WI38 (cell line): ENCODE measurements around the gene LCN15.
"Not testable (repeated sequence)": the region's sequence is repeated elsewhere in the genome, so short reads cannot be mapped to it uniquely, and the experiment has no call there.

ENCODE experiments used
- H3K4me3 ChIP-seq: 2 replicates; pipeline ENCODE4 v1.5.1; 2011; ENCODE audit warnings: low read depth, mild to moderate bottlenecking, control low read depth, low read length
- TF ChIP-seq, protein P1 (sequence below): IDR thresholded peaks from 2 replicates; pipeline ENCODE4 v1.5.1; 2012; ENCODE audit warnings: low read depth, mild to moderate bottlenecking, control low read depth, low read length

LCN15 gene

DNA sequence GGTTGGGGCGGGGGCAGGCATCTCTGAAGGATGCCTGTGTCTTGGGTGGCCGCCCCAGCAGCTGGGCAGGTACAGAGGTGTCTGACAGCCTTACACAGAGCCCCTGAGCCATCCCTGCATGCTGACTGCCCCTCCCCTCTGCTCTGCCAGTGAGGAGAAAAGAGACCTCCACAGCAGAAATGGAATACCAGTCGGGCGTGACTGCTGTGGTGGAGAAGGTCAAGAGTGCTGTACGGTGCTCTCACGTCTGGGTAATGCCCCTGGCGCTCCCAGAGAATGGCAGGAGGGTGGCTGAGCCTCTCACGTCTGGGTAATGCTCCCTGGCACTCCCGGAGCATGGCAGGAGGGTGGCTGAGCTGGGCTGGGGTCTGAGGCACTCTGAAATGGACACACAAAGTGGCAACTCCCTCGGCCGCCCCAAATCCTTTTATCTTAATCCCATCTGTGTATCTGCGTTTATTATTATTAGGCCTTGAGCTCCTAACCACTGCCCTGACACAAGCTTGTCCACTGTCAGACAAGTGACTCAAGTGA lies 41.0 kb upstream of the LCN15 start:
- TF ChIP-seq, protein P1, sequence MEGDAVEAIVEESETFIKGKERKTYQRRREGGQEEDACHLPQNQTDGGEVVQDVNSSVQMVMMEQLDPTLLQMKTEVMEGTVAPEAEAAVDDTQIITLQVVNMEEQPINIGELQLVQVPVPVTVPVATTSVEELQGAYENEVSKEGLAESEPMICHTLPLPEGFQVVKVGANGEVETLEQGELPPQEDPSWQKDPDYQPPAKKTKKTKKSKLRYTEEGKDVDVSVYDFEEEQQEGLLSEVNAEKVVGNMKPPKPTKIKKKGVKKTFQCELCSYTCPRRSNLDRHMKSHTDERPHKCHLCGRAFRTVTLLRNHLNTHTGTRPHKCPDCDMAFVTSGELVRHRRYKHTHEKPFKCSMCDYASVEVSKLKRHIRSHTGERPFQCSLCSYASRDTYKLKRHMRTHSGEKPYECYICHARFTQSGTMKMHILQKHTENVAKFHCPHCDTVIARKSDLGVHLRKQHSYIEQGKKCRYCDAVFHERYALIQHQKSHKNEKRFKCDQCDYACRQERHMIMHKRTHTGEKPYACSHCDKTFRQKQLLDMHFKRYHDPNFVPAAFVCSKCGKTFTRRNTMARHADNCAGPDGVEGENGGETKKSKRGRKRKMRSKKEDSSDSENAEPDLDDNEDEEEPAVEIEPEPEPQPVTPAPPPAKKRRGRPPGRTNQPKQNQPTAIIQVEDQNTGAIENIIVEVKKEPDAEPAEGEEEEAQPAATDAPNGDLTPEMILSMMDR: no peak
- H3K4me3 ChIP-seq: no peak overlapping the region

DNA sequence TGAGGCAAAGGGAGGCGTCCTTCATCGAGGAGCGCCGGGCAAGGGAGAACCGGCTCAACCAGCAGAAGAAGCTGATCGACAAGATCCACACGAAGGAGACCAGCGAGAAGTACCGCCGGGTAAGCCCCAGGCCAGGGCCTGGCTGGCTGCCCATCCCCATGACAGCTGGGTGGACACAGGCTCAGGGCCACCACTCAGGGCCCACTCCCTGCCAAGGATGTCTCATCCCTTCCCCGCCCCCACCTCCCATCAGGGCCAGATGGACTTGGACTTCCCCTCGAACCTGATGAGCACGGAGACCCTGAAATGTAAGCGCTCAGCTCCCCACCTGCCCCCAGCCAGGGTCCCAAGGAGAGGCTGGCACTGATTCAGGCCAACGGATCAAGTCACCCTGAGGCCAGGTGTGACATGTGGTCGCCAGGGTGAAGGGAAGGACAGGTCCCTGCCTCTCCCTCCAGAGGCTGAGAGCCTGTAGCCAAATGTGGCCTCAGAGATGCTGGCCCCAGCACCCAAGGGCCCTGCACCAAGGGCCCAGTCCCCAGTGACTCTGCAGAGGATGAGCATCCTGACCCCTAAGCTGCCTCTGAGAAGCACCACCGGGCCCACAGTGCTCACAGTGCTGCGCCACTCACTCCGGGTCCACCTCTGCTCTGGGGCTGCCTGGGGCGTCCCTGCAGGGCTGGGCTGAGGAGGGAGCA lies 40.3 kb upstream of the LCN15 start:
- TF ChIP-seq, protein P1: no peak
- H3K4me3 ChIP-seq: no peak overlapping the region

DNA sequence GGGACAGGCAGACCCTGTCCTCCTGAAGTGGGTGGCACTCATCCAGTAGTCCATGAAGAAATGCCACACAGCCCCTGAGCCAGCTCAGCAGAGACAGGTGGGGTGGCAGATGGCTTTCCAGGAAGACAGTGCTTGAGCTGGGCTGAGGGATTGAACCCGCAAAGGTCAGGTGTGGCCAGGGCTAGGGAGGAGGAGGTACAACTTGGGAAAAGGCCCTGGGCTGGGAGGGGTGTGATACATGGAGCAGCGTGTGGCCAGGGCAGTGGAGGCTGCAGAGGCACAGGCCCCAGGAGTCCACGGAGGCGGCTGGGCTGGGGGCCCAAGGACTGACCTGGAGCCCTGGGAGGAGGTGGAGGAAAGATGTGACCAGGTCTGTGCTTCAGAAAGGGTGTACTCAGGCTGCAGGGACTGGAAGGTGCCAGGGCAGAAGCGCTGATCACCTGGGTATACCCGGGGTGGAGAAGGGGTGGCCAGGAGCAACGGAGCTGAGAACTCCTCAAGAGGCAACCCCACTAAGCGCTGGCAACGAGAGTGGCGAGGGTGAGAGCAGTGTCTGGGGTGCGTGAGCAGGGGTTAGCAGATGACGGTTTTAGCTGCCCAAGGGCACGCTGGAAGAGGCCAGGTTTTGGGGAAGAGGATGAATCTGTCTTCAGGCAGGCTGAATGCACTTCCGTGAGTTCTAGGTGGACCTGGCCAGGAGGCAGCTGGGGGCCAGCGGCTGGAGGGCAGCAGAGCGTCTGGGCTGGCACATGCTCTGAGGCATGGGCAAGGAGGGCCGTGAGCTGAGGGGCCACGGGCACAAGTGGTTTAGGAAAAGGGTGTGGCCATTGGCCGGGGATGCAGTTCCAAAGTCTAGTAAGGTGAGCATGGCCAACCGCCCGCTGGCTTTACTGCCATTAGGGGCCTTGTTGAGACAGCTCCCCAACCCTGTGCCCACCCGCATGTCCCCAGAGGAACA lies 39.5 kb upstream of the LCN15 start:
- TF ChIP-seq, protein P1: no peak
- no peak overlapping the region for H3K4me3 ChIP-seq

DNA sequence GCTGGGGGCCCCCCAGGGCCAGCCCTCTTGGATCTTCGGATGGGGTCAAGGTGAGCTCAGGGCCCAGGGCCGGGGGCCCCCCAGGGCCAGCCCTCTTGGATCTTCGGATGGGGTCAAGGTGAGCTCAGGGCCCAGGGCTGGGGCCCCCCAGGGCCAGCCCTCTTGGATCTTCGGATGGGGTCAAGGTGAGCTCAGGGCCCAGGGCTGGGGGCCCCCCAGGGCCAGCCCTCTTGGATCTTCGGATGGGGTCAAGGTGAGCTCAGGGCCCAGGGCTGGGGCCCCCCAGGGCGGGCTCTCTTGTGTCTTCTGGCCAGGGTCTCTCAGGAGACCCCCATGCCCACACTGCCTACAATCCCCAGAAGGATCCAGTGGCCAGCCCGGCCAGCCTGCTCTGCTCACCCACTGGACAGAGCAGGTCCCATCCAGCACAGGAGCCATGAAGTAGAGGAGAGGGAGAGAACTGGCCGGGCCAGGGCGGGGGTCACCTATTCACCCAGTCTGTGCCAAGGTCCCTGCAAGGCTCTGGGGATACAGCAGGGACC lies 38.8 kb upstream of the LCN15 start:
- H3K4me3 ChIP-seq: not testable (repeated sequence)

DNA sequence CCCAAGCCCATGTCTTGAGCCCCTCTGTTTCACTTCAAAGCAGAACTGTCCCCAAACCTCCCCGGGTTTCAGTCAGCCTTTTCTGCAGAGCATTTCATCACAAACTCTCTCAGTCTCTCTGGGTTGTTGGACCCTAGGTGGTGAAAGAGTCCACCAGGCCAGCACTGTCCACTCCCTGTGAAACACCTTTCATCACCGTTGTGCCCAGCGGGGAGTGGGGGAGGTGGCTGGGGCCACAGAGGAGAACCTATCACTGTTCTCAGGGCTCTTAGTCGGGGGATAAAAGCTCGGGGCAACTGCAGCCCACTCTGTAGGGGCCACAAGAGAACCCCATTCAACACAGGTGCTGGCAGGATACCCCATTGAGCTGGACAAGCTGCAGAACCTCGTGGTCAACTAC lies 38.0 kb upstream of the LCN15 start:
- TF ChIP-seq, protein P1: no peak
- no peak overlapping the region for H3K4me3 ChIP-seq

DNA sequence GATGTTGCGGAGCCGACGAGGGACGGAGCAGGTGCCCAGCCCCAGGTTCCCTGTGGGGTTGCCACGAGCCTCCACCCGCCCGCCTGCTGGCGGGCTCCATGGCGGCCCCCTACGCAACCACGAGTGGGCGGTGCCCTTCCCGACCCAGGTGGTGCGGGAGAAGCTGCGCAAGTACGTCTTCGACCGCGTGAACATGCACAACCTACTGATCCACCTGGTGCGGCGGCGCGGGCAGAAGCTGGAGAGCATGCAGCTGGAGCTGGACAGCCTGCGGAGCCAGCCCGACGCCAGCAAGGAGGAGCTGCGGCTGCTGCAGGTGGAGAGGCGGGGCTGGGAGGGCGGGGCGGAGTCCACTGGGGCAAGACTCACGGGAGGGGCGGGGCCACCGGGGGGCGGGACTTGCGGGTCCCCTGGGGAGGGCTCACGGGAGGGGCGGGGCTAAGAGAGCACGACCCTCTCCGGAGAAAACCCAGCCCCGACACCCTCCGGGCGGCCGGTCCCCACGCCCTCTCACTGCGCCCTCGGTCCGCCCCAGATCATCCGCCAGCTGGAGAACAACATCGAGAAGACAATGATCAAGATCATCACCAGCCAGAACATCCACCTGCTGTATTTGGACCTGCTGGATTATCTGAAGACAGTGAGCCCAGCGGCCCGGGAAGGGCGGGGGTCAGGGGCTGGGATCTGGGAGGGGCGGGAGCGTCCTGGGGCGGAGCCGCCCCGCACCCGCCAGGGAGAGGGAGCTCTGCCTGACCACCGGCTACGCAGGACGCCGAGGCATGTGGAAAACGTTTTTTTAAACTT lies 35.7 kb upstream of the LCN15 start:
- TF ChIP-seq, protein P1: no peak
- no peak overlapping the region for H3K4me3 ChIP-seq

DNA sequence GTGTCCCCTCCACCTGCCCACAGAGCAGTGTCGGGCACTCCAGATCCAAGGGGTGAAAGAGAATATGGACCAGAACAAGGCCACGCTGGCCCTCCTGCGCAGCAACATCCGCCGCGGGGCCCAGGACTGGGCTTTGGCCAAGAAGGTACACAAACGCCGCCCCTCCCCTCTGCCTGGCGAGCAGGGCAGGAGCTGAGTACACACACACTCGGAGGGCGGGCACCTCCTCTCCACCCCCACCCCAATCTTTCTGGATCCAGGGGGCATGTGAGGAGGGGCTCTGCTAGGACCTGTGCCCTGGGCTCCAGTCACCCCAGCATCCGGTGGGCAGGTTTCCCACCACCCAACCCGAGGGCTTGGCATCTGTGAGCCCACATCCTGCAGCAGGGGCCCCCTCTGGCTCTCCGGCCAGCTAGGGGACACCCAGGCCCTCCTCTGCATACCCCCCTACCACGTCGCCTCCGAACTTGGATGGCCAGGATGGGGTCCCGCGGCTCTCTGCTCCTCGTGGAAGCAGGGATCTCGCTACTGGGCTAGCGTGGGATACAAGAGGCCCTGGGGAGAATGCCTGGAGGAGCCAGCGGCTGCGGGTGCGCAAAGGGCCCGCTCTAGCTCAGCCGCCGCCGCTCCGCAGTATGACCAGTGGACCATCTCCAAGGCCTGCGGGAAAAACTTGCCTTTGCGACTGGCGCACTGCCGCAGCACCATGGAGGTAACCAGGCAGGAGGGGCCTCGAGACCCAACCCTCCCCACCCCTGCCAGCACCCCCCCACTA lies 34.9 kb upstream of the LCN15 start:
- no peak overlapping the region for H3K4me3 ChIP-seq
- TF ChIP-seq, protein P1: no peak
